Panc1 (cell line): ENCODE results near the gene MAFG. TPM values are rescaled to one million over a fixed set of nuclear protein-coding genes. Genes with fewer than 3 reads are reported as not detected.
A peak's percentile ranks its signal among the peaks of the same experiment; 100 is the strongest.

Experiments used
- ATAC-seq: fragments of 200-7000 bp; cut with Tn5 transposase; 2 replicates; pipeline ENCODE4 v1.9.1; 2020; ENCODE audit warnings: mild to moderate bottlenecking, moderate library complexity
- BruUV-seq: library from RNA; stranded (reverse); fragments of 400-500 nt; replicated peaks from 2 replicates; lab custom pipeline; 2021; lab: Mats Ljungman, UMichigan
- CTCF ChIA-PET: fragments of 300-600 bp; sonication (Branson Sonifier 250); formaldehyde crosslinking; loops from one replicate; lab custom pipeline; 2022; ENCODE audit warnings: antibody characterized with exemption; lab: Charles Lee
- POLR2A ChIA-PET: fragments of 300-600 bp; sonication (Branson Sonifier 250); formaldehyde crosslinking; loops from one replicate; lab custom pipeline; 2022; ENCODE audit warnings: antibody characterized with exemption; lab: Charles Lee
- DNase-seq: peaks from one replicate; pipeline ENCODE4 v3.0.0-alpha.2; 2010; ENCODE audit warnings: low read depth, low spot score
- H3K27ac ChIP-seq: 2 replicates; pipeline ENCODE4 v1.5.1; 2011; ENCODE audit warnings: mild to moderate bottlenecking, low read length, inconsistent platforms
- H3K27me3 ChIP-seq: fragments of 200-500 bp; sonication (Bioruptor generic); 2 replicates; pipeline ENCODE4 v1.6.0; 2014; ENCODE audit warnings: low read length, inconsistent platforms; ENCODE audit not compliant: control insufficient read depth, insufficient read depth
- H3K36me3 ChIP-seq: fragments of 200-500 bp; sonication (Bioruptor generic); 2 replicates; pipeline ENCODE4 v1.5.1; 2014; ENCODE audit warnings: inconsistent platforms, mild to moderate bottlenecking, low read length, moderate library complexity; ENCODE audit not compliant: control insufficient read depth, insufficient read depth
- H3K4me1 ChIP-seq: 2 replicates; pipeline ENCODE4 v1.5.1; 2011; ENCODE audit warnings: inconsistent platforms, mild to moderate bottlenecking, low read length, moderate library complexity; ENCODE audit not compliant: control insufficient read depth, insufficient read depth
- H3K4me3 ChIP-seq, 2 experiments: 2 replicates each; pipeline ENCODE4 v1.5.1; 2011 to 2012; ENCODE audit warnings: low read depth in 2 of 2, low read length in 2 of 2, mild to moderate bottlenecking in 2 of 2, inconsistent platforms in 1 of 2, moderate library complexity in 1 of 2
- H3K9me3 ChIP-seq: fragments of 200-500 bp; sonication (Bioruptor generic); 2 replicates; pipeline ENCODE4 v1.5.1; 2014; ENCODE audit warnings: low read depth, mild to moderate bottlenecking, inconsistent platforms, low read length, moderate library complexity; ENCODE audit not compliant: control insufficient read depth, insufficient read depth
- POLR2AphosphoS5 ChIP-seq: IDR thresholded peaks from 2 replicates; pipeline ENCODE4 v1.6.1; 2012; ENCODE audit warnings: mild to moderate bottlenecking, low read depth, low read length, moderate library complexity
- REST ChIP-seq, 2 experiments: IDR thresholded peaks; 2 replicates each; pipeline ENCODE4 v1.6.1; 2011 to 2012; ENCODE audit warnings: low read depth in 2 of 2, control low read depth in 1 of 2, low read length in 1 of 2, mild to moderate bottlenecking in 1 of 2, moderate library complexity in 1 of 2; ENCODE audit not compliant: insufficient read depth in 1 of 2
- SIN3A ChIP-seq: IDR thresholded peaks from 2 replicates; pipeline ENCODE4 v1.6.1; 2012; ENCODE audit warnings: low read depth, mild to moderate bottlenecking, low read length, moderate library complexity, borderline replicate concordance; ENCODE audit not compliant: insufficient read depth
- TCF7L2 ChIP-seq: IDR thresholded peaks from 2 replicates; pipeline ENCODE4 v1.6.1; 2011; ENCODE audit warnings: mild to moderate bottlenecking, low read depth, low read length, inconsistent platforms
- in situ Hi-C: cut with HindIII; loops from 2 replicates; pipeline ENCODE4 v1.10.0; 2016; ENCODE audit warnings: low sequenced_read_pairs, low pct_unique_long_range_greater_than_20kb
- intact Hi-C: fragments of 100-400 bp; cut with micrococcal nuclease; formaldehyde crosslinking; loops from one replicate; pipeline ENCODE4 v1.10.0; 2022; ENCODE audit not compliant: unreplicated experiment
- total RNA-seq: library from RNA; stranded (reverse); gene quantifications from one replicate; pipeline ENCODE4 v1.2.1, GENCODE V29; 2021; ENCODE audit not compliant: unreplicated experiment
- TF ChIP-seq, protein P1 (sequence below): fragments of 450-650 bp; IDR thresholded peaks from 2 replicates; pipeline ENCODE4 v1.5.1; 2017; ENCODE audit warnings: mild to moderate bottlenecking

The MAFG gene
- total RNA-seq, 1 experiment from 2014 or later = 57.0 TPM

DNA sequence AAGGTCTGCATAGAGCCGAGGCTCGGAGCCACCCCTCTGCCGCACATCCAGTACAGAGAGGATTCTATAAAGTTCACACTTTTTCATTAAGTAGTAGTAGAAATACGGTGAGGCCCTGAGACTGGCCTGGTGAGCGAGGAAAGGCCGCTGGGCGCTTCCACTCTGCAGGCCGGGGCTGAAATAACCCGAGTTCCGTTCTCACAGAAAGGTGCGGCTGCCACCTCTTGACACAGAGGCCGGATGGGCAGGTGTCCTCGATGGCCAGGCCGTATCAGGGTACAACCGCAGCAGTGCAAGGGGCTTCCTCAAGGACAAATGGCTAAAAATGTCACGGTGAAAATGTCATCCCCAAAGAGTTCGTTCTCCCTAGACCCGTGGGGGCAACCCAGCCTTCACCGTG lies 15.6 kb downstream of the MAFG start:
- Histone ChIP-seq H3K27me3 (no peaks in the 10 kb centered on the region), H3K4me3 (no peak overlapping the region), H3K36me3 (peaks cover 7% of the 10 kb centered on the region), H3K4me1 (peaks cover 31% of the 10 kb centered on the region), H3K27ac (peak overlapping the region; percentile 25; the same call in 1 of the 2 replicates), H3K9me3 (no peaks in the 10 kb centered on the region)
- DNase-seq = no peak
- ChIA-PET POLR2A (no interaction called here), CTCF (no interaction called here)
- intact Hi-C loops = no loop called here
- TF ChIP-seq POLR2AphosphoS5 = no peak
- TF ChIP-seq SIN3A = no peak
- no peak for TF ChIP-seq TCF7L2
- TF ChIP-seq, protein P1, sequence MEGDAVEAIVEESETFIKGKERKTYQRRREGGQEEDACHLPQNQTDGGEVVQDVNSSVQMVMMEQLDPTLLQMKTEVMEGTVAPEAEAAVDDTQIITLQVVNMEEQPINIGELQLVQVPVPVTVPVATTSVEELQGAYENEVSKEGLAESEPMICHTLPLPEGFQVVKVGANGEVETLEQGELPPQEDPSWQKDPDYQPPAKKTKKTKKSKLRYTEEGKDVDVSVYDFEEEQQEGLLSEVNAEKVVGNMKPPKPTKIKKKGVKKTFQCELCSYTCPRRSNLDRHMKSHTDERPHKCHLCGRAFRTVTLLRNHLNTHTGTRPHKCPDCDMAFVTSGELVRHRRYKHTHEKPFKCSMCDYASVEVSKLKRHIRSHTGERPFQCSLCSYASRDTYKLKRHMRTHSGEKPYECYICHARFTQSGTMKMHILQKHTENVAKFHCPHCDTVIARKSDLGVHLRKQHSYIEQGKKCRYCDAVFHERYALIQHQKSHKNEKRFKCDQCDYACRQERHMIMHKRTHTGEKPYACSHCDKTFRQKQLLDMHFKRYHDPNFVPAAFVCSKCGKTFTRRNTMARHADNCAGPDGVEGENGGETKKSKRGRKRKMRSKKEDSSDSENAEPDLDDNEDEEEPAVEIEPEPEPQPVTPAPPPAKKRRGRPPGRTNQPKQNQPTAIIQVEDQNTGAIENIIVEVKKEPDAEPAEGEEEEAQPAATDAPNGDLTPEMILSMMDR = no peak
- no peak for TF ChIP-seq REST (IDR thresholded peaks at IDR 0.05; ENCODE audit: insufficient read depth in 1 of 2, low read depth in 2 of 2, low read length in 1 of 2)
- in situ Hi-C loops = no loop called here
- ATAC-seq = peak; percentile 7; the same call in 1 of the 2 replicates
- no TSS peak for BruUV-seq

DNA sequence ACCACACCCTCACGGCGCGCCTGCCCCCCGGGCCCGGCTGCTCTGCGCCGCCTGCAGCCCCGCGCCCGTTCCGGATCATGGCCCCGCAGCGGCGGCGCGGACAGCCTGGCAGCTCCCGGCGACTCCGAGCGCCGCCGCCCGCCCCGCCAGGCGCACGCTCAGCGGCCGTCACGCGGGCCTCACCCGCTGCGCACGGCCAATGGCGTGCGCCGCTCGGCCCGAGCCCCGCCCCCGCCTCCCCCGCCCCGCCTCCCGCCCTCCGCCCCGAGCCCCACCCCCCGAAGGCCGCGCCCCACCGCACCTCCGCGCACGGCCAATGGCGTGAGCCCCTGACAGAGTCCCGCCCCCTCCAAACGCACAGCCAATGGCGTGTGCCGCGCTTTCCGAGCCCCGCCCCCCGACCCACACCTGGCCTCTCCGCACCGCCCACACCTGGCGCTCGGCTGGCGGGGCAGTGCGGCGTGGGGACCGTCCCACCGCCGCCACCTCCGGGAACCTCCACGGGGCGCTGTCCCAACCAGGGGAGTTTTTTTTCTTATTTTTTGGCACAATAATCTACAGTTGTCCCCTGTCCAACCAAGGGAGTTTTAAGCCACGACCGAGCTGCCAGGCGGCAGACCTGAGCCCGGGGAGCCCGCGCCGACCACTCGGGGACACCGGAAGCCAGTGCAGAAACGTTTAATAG lies 16.1 kb downstream of the MAFG start, which contains the start of gene PCYT2:
PCYT2 (minus strand) TSS at position 123 of the 685 bp plus-strand sequence; CDS start at position 79, 44 bp downstream.
- Histone ChIP-seq H3K4me3 (peak within 1 kb of the TSS; percentile 76 to 95), H3K9me3 (no peaks in the 10 kb centered on the region), H3K36me3 (peaks cover 4% of the 10 kb centered on the region), H3K4me1 (peaks cover 25% of the 10 kb centered on the region), H3K27ac (peak within 1 kb of the TSS; percentile 91), H3K27me3 (no peaks in the 10 kb centered on the region)
- TF ChIP-seq, protein P1 = no peak
- TF ChIP-seq TCF7L2 (no peak), SIN3A (peak; percentile 87; the same call in 1 of the 2 replicates), REST (IDR thresholded peaks at IDR 0.05; ENCODE audit: insufficient read depth in 1 of 2, low read depth in 2 of 2, low read length in 1 of 2) (no peak), POLR2AphosphoS5 (peak; percentile 67)
- in situ Hi-C loops = no loop called here
- no peak for DNase-seq
- ChIA-PET CTCF (no interaction called here), POLR2A (no interaction called here)
- no TSS peak for BruUV-seq
- peak; percentile 89 for ATAC-seq
- intact Hi-C loops = no loop called here
